Memory B cell (primary cell): ENCODE data around the gene SKI.

ENCODE experiments used
- ATAC-seq: fragments of 150-1000 bp; cut with Tn5 transposase; 2 replicates; pipeline ENCODE4 v1.10.0; 2021; ENCODE audit warnings: low read depth, mild to moderate bottlenecking, moderate library complexity
- DNase-seq, 2 donors: peaks; one replicate each; pipeline ENCODE4 v3.0.0; 2022; ENCODE audit warnings: low spot score in 2 of 2
- H3K27ac Mint-ChIP-seq: one replicate; pipeline ENCODE4 v1.8.0; 2022; ENCODE audit warnings: mild to moderate bottlenecking, moderate library complexity, mixed read lengths
- H3K27me3 Mint-ChIP-seq: one replicate; pipeline ENCODE4 v1.8.0; 2022; ENCODE audit warnings: mixed read lengths
- H3K36me3 Mint-ChIP-seq: one replicate; pipeline ENCODE4 v1.8.0; 2022; ENCODE audit warnings: mild to moderate bottlenecking, mixed read lengths
- H3K4me1 Mint-ChIP-seq: one replicate; pipeline ENCODE4 v1.8.0; 2022; ENCODE audit warnings: mixed read lengths
- H3K4me3 Mint-ChIP-seq: one replicate; pipeline ENCODE4 v1.8.0; 2022; ENCODE audit warnings: mild to moderate bottlenecking, moderate library complexity, mixed read lengths
- H3K9me3 Mint-ChIP-seq: one replicate; pipeline ENCODE4 v1.8.0; 2022; ENCODE audit warnings: mixed read lengths

Gene SKI

DNA sequence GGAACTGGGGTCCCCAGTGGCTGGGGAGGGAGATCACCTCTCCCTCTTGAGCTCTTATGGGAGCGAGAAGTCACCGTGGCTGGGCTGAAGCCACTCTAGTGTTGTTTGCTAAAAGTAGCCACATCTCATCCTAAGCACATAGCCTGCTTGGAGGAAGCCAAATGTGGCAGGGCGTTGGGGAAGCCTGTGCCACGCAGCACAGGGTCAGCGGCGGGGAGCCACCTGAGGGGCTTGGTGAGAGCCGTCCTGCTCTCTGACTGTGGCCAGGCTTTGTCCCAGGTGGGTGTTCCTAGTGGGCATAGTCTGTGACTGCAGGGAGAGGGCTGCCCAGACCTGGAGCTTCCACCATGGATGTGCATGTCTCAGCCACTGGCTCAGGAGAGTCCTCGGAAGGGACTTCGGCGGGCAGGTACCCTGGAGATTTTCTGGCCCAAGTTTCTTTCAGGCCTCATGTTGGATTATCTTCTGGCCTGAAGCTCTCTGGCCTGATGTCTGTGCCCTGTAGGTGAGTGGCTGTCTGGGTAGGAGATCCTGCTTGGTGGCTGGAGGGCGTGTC, 124.3 kb downstream of the SKI start:
- no peak overlapping the region for H3K4me3 Mint-ChIP-seq
- H3K9me3 Mint-ChIP-seq = no peaks in the 10 kb centered on the region
- H3K27ac Mint-ChIP-seq = no peak overlapping the region
- ATAC-seq (no peak), DNase-seq (no peak)
- H3K36me3 Mint-ChIP-seq = no peaks in the 10 kb centered on the region
- peaks cover 2% of the 10 kb centered on the region for H3K27me3 Mint-ChIP-seq
- H3K4me1 Mint-ChIP-seq = peaks cover 2% of the 10 kb centered on the region

DNA sequence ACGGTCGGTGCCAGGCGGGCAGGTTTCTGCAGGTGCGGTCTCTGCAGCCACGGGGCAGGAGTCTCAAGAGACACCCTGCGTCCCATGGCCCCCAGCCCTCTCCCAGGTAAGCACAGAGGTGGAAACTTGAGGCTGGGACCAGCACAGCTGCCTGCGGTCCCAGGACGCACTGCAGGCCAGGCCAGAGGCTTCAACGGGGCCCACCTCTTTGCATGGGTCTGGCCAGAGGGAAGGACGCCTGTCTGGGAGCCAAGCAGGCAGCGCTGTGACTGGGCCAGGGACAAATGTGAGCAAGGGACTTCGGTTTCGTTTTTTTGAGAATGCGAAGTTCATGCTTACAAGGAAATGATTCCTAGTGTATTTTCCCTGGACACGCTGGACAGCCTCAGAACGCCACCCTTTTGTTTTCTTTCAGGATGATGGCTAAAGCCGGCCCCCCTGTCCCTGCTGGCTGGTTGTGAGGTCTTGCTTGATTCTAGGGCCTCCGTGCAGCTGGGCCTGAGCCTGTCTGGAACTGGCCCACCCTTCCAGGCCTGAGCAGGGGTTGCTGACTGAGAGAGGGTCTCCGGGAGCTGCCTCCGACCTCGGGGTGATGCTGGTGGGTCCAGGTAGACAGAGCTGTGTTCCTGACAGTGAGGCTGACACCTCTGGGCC, 124.9 kb downstream of the SKI start:
- DNase-seq (no peak), ATAC-seq (no peak)
- Mint-ChIP-seq H3K4me1 (peaks cover 2% of the 10 kb centered on the region), H3K9me3 (no peaks in the 10 kb centered on the region), H3K27ac (no peak overlapping the region), H3K36me3 (no peaks in the 10 kb centered on the region), H3K4me3 (no peak overlapping the region), H3K27me3 (peaks cover 2% of the 10 kb centered on the region)

DNA sequence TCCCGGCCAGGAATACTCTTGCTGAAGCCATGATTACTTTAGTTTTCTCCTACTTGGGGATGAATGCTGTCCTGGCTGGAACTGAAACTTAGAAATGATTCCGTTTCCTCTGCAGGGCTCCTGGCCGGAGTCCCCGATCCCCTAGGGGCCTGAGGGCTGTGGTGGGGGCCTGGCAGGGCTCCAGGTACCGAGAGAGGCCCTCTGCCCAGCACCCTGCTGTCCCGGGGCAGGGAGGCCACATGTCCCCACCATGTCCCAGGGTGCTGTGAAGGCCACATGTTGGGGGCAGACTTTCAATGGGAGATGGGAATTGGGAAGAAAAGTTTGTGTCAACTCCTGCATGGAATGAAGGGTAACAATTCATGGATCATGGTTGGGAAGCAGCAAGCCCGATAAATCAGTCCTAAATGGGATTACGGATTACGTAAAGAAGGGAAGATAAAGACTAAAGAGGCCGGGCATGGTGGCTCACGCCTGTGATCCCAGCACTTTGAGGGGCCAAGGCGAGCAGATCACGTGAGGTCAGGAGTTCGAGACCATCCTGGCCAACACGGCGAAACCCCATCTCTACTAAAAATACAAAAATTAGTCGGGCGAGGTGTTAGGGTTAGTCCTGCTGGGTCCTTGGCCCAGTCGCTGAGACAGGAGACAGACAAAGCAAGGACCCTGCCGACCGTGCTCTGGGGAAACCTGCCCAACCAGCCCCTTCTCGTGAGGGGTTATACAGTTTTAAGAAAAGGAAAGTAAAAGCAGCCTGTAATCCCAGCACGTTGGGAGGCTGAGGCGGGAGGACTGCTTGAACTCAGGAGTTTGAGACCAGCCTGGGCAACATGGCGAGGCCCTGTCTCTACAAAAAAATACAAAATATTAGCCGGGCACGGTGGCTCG, 125.7 kb downstream of the SKI start:
- Mint-ChIP-seq H3K4me1 (peaks cover 2% of the 10 kb centered on the region), H3K4me3 (no peak overlapping the region), H3K9me3 (no peaks in the 10 kb centered on the region)

DNA sequence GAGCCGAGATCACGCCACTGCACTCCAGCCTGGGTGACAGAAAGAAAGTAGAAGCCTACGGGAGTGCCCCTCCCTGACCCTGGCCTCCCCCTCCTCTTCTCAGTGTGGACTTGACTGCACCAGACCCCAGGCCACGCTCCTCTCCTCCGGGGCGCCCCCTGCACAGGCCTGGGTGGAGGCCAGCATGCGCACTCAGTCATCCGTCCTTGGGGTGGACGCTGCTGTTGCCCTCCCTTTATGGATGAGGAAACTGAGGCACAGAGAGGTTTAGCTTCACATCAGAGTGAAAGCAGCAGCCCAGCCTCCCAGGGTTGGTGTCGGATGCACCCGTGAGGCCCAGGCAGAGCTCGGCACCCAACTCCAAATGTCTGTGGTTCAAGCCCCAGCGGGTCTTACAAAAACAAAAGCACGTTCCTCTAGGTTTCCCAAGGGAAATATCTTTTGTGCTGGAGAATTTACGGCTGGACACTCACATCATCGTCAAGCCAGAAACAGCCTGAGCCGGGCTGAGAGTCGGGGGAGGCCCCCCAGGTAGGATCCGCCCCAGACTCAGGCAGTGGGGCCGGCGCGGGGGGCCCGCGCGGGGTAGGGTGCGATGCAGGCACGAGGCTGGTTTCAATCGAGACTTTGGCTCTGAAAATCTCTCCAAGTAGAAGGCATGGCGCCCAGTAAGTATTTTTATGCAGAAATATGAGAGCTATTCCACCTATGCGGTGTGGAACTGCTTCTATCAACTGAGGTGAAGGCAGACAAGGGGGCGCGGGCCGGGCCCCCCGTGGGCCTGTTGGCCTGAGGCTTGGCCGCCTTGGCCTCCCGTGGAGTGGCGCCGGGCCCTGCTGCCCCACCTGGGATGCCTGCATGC, 126.6 kb downstream of the SKI start:
- no peak overlapping the region for H3K4me3 Mint-ChIP-seq
- DNase-seq (no peak), ATAC-seq (no peak)
- H3K36me3 Mint-ChIP-seq = peaks cover 5% of the 10 kb centered on the region
- peaks cover 2% of the 10 kb centered on the region for H3K27me3 Mint-ChIP-seq
- peaks cover 4% of the 10 kb centered on the region for H3K4me1 Mint-ChIP-seq
- H3K9me3 Mint-ChIP-seq = no peaks in the 10 kb centered on the region
- no peak overlapping the region for H3K27ac Mint-ChIP-seq

More for the DNA sequence above, 125.7 kb downstream of the SKI start:
- Mint-ChIP-seq H3K36me3 (no peaks in the 10 kb centered on the region), H3K27ac (no peak overlapping the region), H3K27me3 (peaks cover 2% of the 10 kb centered on the region)
- ATAC-seq (no peak), DNase-seq (no peak)

DNA sequence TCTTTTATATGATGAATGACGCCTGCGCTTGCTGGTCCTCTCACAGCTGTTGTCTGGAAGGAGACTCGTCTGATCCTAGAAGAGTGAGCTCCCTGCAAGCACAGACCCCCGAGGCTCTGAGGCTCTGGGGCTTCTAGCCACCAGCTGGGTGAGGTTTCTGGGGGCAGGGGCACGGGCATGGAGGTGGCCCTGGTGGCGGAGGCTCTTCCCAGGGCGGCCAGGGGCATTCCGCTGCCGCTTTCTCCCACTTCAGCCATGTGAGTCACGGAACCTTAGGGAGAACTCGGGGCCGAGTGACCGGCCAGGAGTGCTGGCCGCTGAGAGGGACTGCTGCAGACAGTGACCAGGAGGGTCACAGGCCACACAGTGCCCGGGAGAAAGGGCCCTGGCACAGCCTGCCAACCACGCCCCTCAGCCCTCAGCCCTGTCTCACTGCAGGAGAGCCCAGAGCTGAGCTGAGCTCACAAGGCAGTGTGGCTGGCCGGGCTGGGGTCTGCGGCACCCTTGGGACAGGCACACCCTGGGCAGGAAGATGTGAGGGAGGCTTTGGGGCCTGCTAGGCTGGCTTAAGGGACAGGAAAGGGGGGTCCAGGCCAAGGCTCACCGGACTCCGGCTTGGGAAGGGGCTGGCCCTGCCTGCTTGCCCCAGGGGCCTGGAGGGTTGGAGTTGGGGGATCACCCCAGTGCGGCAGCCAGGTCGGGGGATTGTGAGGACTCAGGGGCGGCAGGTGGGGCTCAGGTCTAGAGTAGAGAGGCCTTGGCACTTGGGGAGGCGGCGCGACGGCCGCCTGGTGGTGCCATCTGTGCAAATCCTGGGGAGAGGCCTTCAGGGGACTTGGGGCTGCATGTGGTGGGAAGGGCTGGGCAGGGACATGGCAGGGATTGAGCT, 127.5 kb downstream of the SKI start:
- DNase-seq (no peak), ATAC-seq (no peak)
- Mint-ChIP-seq H3K9me3 (no peaks in the 10 kb centered on the region), H3K4me1 (peaks cover 4% of the 10 kb centered on the region), H3K4me3 (no peak overlapping the region), H3K27me3 (peaks cover 2% of the 10 kb centered on the region), H3K36me3 (peaks cover 10% of the 10 kb centered on the region), H3K27ac (no peak overlapping the region)

DNA sequence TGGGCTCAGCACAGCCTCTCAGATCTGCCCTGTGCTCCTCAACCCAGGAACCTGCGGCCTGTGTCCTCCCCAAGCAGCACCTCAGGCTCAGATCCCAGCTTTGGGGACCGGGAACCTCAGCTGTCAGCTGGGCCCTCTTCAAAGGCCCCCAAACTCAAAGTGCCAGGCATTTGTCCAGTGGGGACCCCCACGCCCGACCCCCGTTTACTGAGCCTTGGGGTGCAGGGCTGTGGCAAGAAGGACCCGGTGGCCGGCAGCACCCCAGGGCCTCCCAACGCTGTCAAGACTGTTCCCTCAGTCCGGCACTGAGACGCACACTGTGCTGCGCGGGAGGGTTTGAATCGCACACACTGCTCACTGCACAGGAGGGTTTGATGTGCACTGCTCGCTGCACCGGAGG, 128.3 kb downstream of the SKI start:
- H3K27me3 Mint-ChIP-seq = peaks cover 2% of the 10 kb centered on the region
- no peak overlapping the region for H3K4me3 Mint-ChIP-seq
- ATAC-seq = no peak
- H3K4me1 Mint-ChIP-seq = peaks cover 4% of the 10 kb centered on the region
- H3K27ac Mint-ChIP-seq = no peak overlapping the region
- DNase-seq = no peak
- peaks cover 12% of the 10 kb centered on the region for H3K36me3 Mint-ChIP-seq
- H3K9me3 Mint-ChIP-seq = no peaks in the 10 kb centered on the region

DNA sequence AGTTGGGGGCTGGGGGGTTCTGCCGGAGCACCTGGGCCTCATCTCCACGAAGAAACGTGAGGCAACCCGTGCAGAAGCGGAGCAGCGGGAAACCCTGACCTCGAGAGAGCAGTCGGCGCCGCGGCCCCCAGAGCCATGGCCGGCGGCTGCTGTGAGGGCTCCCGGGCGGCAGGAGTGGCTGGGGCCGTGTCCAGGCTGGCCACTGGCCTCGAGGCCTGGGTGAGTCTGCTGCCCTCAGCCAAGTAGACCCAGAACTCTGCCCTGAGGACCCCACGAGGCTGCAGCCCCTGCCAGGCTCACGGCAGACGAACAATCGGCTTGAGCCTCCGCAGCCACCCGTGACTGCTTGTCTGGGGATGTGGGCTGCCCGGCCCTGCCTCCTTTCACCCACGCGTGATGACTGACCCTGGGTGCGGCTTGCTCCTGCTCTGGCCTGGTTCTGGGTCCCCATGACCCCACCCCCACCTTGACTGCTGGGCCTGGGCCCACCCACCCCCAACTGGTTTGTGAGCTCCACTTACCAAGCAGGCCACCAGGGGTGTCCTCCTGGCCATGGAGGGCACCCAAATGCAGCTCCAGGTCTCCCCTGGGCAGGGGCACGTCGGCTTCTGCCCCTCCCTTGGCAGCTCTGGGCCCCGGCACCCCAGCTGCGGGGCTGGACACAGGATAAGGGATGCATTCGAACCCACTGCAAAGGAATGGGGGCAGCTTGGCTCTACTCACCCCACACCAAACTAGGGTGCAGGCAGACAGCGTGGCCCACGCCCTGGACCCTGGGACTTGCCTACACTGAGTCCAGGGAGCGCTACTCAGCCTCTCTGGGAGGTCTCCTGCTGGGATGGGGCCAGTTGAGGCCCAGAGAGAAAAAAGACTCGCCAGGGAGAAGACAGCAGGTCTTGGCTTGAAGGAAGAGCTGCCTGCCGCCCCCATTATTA, 129.1 kb downstream of the SKI start:
- no peak overlapping the region for H3K27ac Mint-ChIP-seq

DNA sequence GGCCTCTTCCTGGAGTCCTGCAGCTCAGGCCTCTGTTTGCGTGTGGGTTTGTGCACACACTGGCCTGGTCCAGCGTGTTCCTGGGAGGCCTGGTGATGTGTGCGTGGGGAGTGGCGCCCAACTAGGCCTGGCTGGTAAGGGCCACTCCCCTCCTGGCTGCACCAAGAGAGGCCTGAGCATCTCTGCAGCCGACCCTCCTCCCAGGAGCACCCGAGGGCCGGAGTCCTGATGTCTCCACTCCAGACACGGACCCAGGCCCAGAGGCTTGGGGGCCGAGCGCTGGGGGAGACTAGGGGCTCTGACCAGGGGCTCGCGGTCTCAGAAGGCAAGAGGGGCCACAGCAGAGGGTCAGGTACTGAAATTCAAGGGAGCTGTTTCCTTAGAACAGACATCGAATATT, 130.0 kb downstream of the SKI start:
- H3K27ac Mint-ChIP-seq = no peak overlapping the region
- peaks cover 2% of the 10 kb centered on the region for H3K27me3 Mint-ChIP-seq
- H3K4me1 Mint-ChIP-seq = peaks cover 4% of the 10 kb centered on the region
- ATAC-seq = no peak
- no peak overlapping the region for H3K4me3 Mint-ChIP-seq
- DNase-seq = no peak
- H3K36me3 Mint-ChIP-seq = peaks cover 17% of the 10 kb centered on the region
- H3K9me3 Mint-ChIP-seq = peaks cover 5% of the 10 kb centered on the region

More for the DNA sequence above, 129.1 kb downstream of the SKI start:
- Mint-ChIP-seq H3K27me3 (peaks cover 2% of the 10 kb centered on the region), H3K4me3 (no peak overlapping the region), H3K4me1 (peaks cover 4% of the 10 kb centered on the region), H3K36me3 (peaks cover 13% of the 10 kb centered on the region), H3K9me3 (peaks cover 2% of the 10 kb centered on the region)
- ATAC-seq = no peak
- no peak for DNase-seq

DNA sequence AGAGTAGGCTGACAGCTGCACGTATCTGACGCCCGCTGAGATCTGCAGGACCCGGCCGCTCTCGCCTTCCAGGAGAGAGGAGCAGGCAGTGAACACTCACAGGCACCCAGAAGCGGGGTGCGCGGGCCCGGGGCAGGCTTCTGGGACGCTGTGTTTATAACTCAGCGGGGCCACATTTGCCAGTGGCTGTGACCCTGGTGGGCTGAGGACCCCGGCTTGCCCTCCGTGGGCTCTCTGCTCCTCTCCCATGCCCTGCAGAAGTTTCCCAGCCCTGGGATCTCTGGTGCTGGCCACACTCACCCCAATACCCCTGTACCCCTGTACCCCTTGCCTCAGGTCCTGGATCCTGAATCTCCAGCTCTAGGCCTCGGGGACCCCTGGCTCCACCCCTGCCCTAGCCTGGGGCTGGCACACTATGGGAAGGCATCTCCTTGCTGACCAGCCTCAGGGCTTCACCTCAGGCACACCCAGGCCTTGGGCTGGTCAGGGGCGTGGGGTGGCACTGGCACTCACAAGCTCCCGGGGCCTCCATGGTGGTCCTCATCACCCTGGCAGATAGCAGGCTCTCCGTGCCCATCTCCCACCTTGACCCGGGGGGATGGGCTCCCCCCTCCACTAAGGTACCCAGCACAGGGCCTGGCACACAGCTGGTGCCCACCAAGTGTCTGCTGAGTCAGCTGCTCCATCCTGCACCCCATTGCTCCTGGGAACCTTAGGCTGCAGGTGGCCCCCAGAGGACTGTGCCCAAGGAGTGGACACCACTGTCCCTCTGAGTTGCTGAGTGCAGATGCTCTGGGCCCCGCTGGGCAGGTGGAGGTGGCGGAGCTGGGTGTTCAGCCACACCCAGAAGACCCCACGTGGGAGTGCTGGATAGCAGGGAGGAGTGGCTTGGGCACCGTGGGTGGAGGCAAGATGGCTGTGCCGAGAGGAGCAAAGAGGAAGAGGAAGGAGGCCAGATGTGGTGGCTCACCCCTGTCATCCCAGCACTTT, 130.8 kb downstream of the SKI start:
- Mint-ChIP-seq H3K4me1 (peaks cover 2% of the 10 kb centered on the region), H3K27ac (no peak overlapping the region), H3K27me3 (no peaks in the 10 kb centered on the region), H3K36me3 (peaks cover 25% of the 10 kb centered on the region), H3K9me3 (peaks cover 9% of the 10 kb centered on the region), H3K4me3 (no peak overlapping the region)
- DNase-seq (no peak), ATAC-seq (no peak)
